Bronchial epithelial cell (primary cell): ENCODE results near the gene ITGA1. TPM values are rescaled to one million over a fixed set of nuclear protein-coding genes. Genes with fewer than 3 reads are reported as not detected.

Source experiments
- DNase-seq: peaks from one replicate; pipeline ENCODE4 v3.0.0-alpha.2; 2010; ENCODE audit warnings: low read depth
- FAIRE-seq: peaks from 2 replicates; lab custom pipeline; 2011; peaks lifted over from hg19 to GRCh38; lab: Jason Lieb, UNC
- H3K27me3 ChIP-seq: 2 replicates; pipeline ENCODE4 v1.5.1; 2011; ENCODE audit warnings: low read length; ENCODE audit not compliant: control insufficient read depth, insufficient read depth
- H3K36me3 ChIP-seq: 2 replicates; pipeline ENCODE4 v1.5.1; 2011; ENCODE audit warnings: low read length; ENCODE audit not compliant: control insufficient read depth, insufficient read depth
- H3K4me3 ChIP-seq: 2 replicates; pipeline ENCODE4 v1.5.1; 2011; ENCODE audit warnings: mild to moderate bottlenecking, low read depth, low read length, control low read depth
- CTCF ChIP-seq: IDR thresholded peaks from 2 replicates; pipeline ENCODE4 v1.5.1; 2011; ENCODE audit warnings: mild to moderate bottlenecking, moderate library complexity, low read length, control low read depth, inconsistent platforms; ENCODE audit not compliant: insufficient read depth, severe bottlenecking
- total RNA-seq: library from RNA; depleted of rRNA; stranded (reverse); fragments of >200 nt; gene quantifications from 2 replicates; pipeline ENCODE4 v1.2.1, GENCODE V29; 2014

ITGA1 gene
- total RNA-seq, 1 donor from 2014 or later = 3.7 TPM

GRCh38 chr5:52952483-52952882 lies 164.8 kb downstream of the ITGA1 start:
- Histone ChIP-seq H3K4me3 (no peak overlapping the region), H3K36me3 (no peaks in the 10 kb centered on the region), H3K27me3 (no peaks in the 10 kb centered on the region)
- no peak for TF ChIP-seq CTCF
- FAIRE-seq = no peak
- DNase-seq = no peak

- DNase-seq (no peak), FAIRE-seq (no peak)
- no peak overlapping the region for H3K4me3 ChIP-seq
- no peak for TF ChIP-seq CTCF
- H3K36me3 ChIP-seq = no peaks in the 10 kb centered on the region
- H3K27me3 ChIP-seq = no peaks in the 10 kb centered on the region
These were observed 168.3 kb downstream of the ITGA1 start for GRCh38 chr5:52956014-52956413.

- no peaks in the 10 kb centered on the region for H3K36me3 ChIP-seq
- FAIRE-seq (no peak), DNase-seq (no peak)
- no peaks in the 10 kb centered on the region for H3K27me3 ChIP-seq
- no peak overlapping the region for H3K4me3 ChIP-seq
- no peak for TF ChIP-seq CTCF
These were observed 169.4 kb downstream of the ITGA1 start for GRCh38 chr5:52956915-52957747.

GRCh38 chr5:52961274-52961681 lies 173.6 kb downstream of the ITGA1 start:
- FAIRE-seq = no peak

GRCh38 chr5:52963636-52964035 lies 175.9 kb downstream of the ITGA1 start:
- Histone ChIP-seq H3K4me3 (no peak overlapping the region), H3K27me3 (no peaks in the 10 kb centered on the region), H3K36me3 (no peaks in the 10 kb centered on the region)
- TF ChIP-seq CTCF = no peak
- DNase-seq = peak; percentile 71
- no peak for FAIRE-seq

More at GRCh38 chr5:52961274-52961681, 173.6 kb downstream of the ITGA1 start:
- Histone ChIP-seq H3K36me3 (no peaks in the 10 kb centered on the region), H3K27me3 (no peaks in the 10 kb centered on the region), H3K4me3 (no peak overlapping the region)
- peak; percentile 85 for DNase-seq
- no peak for TF ChIP-seq CTCF
